HepG2 (cell line): ENCODE data around the gene SMNDC1.

ENCODE experiments used
- ATF3 ChIP-seq: sonication (generic); formaldehyde crosslinking; IDR thresholded peaks from 2 replicates; pipeline ENCODE4 v1.4.0; 2020; ENCODE audit warnings: missing genetic modification reagents
- GABPA ChIP-seq, 2 experiments: IDR thresholded peaks; 2 replicates each; pipeline ENCODE4 v1.6.1; 2011 to 2016; ENCODE audit warnings: low read depth in 2 of 2, low read length in 1 of 2, missing biosample characterization in 1 of 2, missing genetic modification characterization in 1 of 2
- GPN1 ChIP-seq: sonication (generic); formaldehyde crosslinking; IDR thresholded peaks from 2 replicates; pipeline ENCODE4 v1.5.1; 2020; ENCODE audit warnings: missing genetic modification reagents, borderline replicate concordance
- IRF1 ChIP-seq: sonication (generic); formaldehyde crosslinking; IDR thresholded peaks from 2 replicates; pipeline ENCODE4 v1.4.0; 2020; ENCODE audit warnings: low read depth, mild to moderate bottlenecking, missing genetic modification reagents
- MYNN ChIP-seq: sonication (generic); formaldehyde crosslinking; IDR thresholded peaks from 2 replicates; pipeline ENCODE4 v1.4.0; 2020; ENCODE audit warnings: mild to moderate bottlenecking, low read depth, missing genetic modification reagents
- RAD21 ChIP-seq: fragments of 450-650 bp; formaldehyde crosslinking; IDR thresholded peaks from 2 replicates; pipeline ENCODE4 v1.5.0; 2020; ENCODE audit warnings: mild to moderate bottlenecking
- SMC3 ChIP-seq: IDR thresholded peaks from 2 replicates; pipeline ENCODE4 v1.6.1; 2011; ENCODE audit warnings: low read length, improper control_type of control experiment
- TCF7 ChIP-seq: sonication (generic); IDR thresholded peaks from 2 replicates; pipeline ENCODE4 v1.6.1; 2016; ENCODE audit warnings: antibody characterized with exemption, low read depth
- ZNF430 ChIP-seq: sonication (generic); formaldehyde crosslinking; IDR thresholded peaks from 2 replicates; pipeline ENCODE4 v1.9.0; 2021; ENCODE audit warnings: mild to moderate bottlenecking, missing genetic modification reagents
- ZNF672 ChIP-seq: sonication (generic); formaldehyde crosslinking; IDR thresholded peaks from 2 replicates; pipeline ENCODE4 v1.8.1; 2022; ENCODE audit warnings: missing genetic modification reagents
- TF ChIP-seq, protein P1 (sequence below): IDR thresholded peaks from 2 replicates; pipeline ENCODE4 v1.6.1; 2016; ENCODE audit warnings: missing compliant biosample characterization, missing genetic modification reagents, borderline replicate concordance

DNA sequence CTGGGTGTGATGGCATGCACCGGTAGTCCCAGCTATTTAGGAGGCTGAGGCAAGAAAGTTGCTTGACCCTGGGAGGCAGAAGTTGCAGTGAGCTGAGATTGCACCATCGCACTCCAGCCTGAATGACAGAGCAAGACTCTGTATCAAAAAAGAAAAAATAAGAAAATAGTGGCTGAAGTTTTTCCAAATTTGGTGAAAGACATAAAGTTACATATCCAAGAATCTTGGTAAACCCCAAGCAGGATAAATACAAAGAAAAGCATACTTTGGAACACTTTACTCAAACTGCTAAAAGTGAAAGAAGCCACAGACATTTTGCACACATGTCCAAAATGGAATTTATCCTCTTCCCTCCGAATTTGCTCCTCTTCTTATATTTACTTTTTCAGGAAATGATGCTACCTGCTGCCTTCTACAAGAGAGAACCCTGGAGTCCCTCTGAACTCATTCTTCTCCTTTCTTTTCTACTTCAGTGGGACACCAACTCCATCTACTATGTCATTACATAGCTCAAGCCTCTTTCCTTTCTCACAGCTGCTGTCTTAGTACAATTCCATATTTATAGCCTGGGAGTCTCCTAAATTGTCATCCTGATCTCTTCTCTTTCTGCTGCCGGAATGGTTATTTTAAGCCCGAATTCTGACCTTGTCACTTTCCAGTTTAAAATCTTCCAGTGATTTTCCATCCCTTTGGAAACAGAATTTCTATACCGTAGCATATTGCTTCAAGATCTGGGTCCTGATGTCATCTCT lies 17.3 kb upstream of the SMNDC1 start:
- TF ChIP-seq, protein P1, sequence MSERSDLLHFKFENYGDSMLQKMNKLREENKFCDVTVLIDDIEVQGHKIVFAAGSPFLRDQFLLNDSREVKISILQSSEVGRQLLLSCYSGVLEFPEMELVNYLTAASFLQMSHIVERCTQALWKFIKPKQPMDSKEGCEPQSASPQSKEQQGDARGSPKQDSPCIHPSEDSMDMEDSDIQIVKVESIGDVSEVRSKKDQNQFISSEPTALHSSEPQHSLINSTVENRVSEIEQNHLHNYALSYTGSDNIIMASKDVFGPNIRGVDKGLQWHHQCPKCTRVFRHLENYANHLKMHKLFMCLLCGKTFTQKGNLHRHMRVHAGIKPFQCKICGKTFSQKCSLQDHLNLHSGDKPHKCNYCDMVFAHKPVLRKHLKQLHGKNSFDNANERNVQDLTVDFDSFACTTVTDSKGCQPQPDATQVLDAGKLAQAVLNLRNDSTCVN (CRISPR knock-in tag): no peak
- TF ChIP-seq GPN1 (CRISPR knock-in tag) (no peak), SMC3 (no peak), ZNF672 (CRISPR knock-in tag) (no peak), TCF7 (no peak), IRF1 (CRISPR knock-in tag) (no peak), GABPA (IDR thresholded peaks at IDR 0.05; ENCODE audit: low read depth, low read length) (no peak), GABPA (CRISPR knock-in tag; IDR thresholded peaks at IDR 0.05; ENCODE audit: low read depth) (no peak), ATF3 (CRISPR knock-in tag) (no peak), RAD21 (CRISPR knock-in tag) (no peak), MYNN (CRISPR knock-in tag) (no peak), ZNF430 (CRISPR knock-in tag) (no peak)
